Activated CD4-positive, alpha-beta T cell treated with anti-CD3 and anti-CD28 coated beads, Interleukin-2, amount 50 U/mL, for 48 hours (primary cell): ENCODE data around the gene VSTM2L.

Experiments used
- DNase-seq, 2 experiments: peaks; one replicate each; pipeline ENCODE4 v3.0.0-alpha.2; 2020

The VSTM2L gene

DNA sequence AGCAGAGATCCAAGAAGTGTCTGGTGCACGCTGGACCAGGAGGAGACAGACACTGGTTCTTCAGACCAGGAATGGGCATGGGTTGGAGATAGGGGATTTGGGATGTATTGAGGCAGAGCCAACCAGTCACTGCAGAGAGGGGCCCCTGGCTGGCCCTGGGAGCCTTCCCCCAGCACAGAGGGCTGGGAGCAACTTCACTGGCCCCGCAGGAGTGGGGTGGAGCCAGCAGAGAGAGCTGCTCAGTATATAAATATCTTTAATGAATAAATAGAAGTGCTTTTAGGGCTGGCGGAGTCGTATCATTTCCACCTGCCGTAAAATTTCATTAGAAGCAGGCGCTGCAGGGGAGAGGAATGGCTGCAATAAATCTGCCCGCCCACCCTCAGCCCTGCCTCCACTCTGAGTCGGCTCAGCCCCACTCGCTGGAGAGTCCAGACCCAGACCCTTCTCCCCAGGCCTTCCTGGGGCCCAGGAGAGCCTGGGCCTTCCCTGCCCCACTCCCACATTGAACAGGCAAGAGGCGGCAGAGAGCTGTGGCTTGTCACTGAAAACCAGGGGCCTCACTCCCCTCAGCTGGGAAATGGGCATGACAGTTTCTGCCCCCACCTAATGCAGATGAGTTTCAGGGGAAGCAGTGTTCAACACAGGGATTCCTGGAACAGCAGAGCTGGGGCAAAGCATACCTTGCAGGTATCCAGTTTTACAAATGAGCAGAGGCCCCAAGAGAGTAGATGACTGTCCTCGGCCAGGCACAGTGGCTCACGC is 23.9 kb upstream of the VSTM2L start:
- DNase-seq = no peak

- DNase-seq = no peak
These were observed 23.1 kb upstream of the VSTM2L start for GRCh38 chr20:37879843-37880242.

DNA sequence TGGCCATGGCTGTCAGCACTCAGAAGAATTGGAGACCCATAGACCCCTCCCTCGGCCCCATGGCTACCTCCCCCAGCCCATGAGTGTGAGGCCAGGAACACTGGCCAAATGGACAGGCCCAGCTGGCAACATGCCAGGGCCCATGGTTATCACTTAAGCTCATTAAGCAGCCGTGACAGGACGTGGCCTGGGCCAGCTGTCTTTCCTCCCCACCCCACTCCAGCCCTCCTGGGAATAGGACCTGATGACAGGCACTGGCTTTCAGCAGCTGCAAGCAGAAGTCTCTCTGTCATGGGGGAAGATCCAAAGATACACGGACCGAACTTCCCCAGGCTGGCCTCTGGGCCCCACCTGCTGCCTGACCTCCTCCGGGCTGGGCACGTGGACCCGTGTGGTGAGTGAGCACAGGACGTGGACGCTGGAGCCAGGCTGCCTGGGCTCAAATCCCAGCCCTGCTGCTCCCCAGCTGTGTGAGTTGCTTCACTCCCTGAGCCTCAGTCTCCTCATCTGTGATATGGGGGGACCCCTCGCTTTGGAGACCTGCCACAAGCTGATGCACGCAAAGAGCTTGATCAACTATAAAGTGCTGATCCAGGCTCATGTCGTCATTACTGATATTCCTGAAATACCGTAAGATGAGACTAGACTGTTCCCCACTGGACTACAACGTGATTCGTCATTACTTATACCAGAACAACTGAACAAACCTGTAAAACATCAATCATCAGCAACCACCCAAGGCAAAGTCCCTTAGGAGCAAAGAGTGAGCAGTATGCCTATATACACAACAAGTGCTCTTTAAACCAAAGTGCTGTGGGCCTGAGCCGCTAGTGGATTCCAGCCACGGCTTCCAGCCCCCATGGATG is 22.0 kb upstream of the VSTM2L start:
- no peak for DNase-seq

DNA sequence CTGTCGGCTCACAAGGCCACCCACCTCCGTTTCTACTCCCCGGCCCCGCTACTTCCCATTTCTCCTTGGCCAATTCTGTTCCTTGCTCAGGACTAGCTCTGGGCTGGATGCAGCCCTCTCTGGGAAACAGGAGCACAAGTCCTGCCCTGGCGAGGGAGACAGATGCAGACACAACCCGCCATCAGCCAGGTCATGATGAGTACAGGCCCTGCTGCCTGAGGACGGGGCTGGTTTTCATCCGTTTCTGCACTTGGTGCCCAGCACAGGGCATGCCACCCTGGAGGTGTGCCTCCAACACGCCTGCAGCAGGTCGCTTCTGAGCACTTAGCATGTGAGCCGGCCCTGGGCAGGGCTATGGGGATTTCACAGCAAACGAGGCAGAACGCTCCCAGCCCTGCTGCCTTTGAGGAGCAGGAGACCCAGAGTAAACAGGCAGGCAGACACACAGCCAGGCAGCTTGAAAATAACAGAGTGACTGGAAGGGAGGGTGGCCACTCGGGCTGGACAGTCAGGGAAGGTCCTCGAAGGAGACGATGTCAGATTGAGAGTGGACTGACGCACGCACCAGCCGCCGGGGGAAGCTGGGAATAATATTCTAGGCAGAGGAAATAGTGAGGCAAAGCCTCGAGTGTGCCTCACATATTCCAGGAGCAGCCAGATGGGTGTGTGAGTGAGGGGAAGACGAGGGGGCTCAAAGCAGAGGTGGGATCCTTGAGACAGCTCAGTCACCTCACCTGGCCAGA is 21.2 kb upstream of the VSTM2L start:
- DNase-seq = no peak

GRCh38 chr20:37882961-37883712 is 19.8 kb upstream of the VSTM2L start:
- no peak for DNase-seq

GRCh38 chr20:37885042-37885441 is 17.9 kb upstream of the VSTM2L start:
- no peak for DNase-seq

DNA sequence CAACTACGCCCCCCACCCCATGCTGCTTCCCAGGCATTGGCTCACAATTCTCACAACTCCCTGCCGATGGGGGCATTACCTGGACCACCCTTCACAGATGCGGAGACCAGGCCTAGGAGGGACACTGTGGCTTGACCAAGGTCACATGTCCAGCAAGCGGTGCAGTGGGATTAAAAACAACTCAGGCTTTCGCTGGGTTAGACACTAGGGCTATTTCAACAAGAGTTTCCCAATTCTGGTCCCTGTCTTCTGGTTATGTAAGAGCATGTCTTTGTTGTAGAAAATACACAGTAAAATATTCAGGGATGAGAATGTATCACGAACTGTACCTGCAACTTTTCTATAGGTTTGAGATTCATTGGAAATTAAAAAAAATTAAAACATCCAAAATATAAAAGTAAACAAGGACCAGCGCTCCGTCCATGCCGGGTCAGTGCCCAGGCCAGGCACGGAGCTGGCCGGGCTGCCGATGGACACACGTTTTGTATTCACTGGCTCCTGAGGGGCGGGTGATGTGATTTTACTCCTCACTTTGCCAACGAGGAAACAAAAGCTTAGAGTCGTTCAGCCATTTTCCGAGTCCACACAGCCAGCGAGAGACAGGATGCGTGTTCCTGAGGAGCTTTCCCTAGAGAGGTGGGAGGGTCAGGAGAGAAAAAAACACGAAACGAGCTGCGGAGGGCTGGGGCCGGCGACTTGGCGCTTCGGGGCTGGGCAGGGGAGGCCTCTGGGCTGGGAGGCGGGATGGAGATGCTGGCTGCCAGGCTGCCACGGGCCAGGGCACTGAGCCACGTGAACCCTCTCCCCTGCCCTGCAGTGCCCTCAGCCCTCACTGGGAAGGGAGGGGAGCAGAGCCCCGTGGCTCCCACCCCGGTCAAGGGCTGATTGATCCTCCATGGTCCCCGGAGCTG is 17.1 kb upstream of the VSTM2L start:
- no peak for DNase-seq

DNA sequence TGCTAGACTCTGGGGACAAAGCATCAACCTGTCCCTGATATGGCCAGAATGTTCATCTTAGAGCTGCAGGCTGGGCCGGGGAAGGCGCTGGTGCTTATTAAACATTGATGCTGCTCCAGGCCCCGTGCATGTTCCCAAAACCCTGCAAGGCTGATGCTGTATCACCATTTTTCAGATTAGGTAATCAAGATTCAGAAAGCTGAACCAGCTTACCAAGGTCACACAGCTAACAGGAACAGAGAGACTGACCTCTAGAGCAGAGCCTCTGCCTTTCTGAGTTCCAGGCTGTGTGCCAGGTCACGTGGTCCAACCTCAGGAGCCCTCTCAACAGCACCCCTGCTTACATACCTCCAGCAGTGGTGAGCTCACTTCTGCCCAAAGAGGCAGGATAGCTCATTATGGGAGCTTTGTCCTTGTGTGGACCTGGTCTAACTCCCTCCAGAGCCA is 16.1 kb upstream of the VSTM2L start:
- DNase-seq = no peak

- no peak for DNase-seq
These were observed 14.3 kb upstream of the VSTM2L start for GRCh38 chr20:37888641-37889040.

DNA sequence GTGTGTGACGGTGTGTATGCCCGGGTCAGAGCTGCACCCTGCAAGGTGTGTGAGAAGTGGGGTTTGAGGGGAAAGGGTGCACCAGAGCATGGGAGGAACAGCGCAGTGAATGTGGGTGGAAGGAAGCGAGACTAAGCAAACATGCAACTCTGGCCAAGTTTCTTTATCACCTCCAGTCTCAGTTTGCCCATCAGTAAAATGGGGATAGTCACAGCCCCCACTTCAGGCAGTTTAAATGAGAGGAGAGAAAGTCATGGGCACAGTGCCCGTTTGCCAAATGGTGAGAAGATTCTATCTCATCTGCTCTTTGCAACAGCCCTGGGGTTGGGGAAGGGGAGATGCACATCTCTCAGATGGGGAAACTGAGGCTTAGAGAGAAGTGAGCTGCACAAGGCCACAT is 12.8 kb upstream of the VSTM2L start:
- DNase-seq = no peak

DNA sequence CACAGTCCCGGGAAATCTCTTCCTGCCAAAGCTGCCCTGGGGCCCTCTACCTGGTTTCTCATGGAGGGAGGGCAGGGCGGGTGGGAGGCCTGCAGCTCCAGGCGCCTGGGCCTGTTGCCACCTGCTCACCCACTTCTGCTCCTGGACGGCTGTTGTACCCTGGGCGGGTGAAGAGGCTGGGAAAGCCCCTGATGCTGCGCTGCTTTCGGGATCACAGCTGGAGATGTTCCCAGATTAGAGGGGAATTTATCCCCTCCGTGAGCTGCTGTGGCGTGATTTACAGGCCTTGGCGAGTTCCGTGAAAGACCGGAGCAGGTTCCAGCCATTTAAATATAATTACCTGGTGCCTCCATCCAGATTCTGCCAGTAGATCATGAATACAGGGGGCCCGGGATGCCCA is 12.3 kb upstream of the VSTM2L start:
- DNase-seq = no peak

DNA sequence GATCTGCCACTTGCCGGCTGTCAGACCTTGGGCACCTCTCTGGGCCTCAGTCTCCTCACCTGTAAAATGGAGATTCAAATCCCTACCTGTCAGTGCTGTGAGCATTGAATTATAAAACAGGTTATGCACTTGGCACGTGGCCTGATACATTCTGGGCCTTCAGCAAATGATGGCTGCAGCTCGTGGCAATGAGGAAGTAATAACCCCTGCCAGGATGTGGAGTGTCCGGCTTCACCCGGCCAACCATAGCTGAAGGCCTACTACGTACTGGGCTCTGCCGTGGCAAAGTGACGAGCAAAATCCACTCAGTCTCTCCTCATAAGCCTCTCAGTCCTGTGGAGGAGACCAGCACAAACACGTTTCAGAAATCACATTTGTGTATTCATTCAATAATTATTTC is 10.9 kb upstream of the VSTM2L start:
- no peak for DNase-seq

- no peak for DNase-seq
These were observed 9.2 kb upstream of the VSTM2L start for GRCh38 chr20:37893566-37894241.

GRCh38 chr20:37894454-37894853 is 8.5 kb upstream of the VSTM2L start:
- no peak for DNase-seq

GRCh38 chr20:37895166-37895565 is 7.8 kb upstream of the VSTM2L start:
- no peak for DNase-seq

DNA sequence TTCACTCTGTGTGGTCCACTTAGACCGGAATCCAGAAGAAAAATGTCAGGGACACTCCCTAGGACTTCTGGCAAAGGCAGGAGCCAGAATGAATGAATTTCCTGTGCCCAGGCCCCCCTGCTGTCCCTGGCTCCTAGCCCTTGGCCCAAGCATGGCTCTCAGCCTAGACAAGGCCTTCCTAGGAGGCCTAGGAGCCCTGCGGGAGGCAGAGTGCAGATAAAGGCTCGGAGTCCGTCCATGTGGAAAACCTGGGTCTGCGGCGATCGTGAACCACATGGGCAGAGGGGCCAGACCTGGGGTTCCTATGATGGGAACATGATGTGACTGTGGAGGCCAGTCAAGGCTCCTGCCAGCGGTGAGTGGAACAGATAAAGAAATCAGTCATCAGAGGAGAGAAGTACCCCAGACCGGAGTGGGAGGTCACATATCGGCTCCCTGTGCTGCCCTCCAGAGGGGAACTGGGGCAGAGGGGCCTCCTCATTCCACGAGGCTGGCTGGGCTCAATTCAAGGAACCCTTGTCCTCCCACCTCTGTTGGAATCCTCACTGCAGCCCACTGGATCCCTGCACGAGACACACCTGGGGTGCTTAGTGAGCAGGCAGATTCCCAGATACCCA is 5.9 kb upstream of the VSTM2L start:
- no peak for DNase-seq

DNA sequence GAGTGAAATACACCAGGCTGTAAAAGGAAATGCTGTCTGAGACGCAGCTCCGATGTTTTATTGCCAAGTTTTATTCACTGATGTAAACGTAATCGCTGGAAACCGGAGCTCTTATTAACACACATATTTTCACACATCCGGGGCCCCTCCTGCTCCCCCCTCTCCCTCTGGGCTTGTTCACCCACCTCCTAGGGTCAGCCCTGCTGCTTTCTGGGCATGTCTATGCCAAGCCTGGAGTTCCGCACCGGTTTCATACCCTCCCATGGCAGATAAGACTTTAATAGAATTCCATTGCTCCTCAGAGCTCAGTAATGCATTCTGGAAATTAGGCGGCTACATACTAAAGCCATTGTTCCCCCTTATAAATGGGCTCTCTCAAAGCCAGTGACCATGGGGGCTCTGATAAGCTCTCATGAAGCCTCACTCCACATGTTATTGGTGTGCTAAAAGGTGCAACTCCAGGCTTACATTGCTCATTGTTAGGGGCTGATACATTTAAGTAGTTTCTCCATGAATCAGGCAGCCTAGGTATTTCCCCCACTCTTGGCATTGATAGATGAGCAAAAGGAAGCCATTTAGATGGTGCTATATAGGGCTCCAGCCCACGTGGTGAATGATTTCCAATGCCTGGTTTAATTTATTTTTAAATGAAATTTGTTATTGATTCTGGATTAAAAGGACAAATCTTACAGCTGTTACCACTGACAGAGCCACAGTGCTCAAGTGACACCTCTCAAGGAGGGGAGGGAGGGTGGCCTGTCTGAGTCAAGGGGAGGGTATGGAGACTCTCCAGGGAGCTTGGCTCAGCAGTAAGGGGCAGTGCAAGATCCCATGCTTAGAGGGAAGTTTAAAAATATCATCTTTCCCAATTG is 4.5 kb upstream of the VSTM2L start:
- no peak for DNase-seq

- no peak for DNase-seq
These were observed 3.6 kb upstream of the VSTM2L start for GRCh38 chr20:37899105-37900045.
